HG02970 (cell line): ENCODE data around the gene BCAM.
"Not testable (repeated sequence)": the region's sequence is repeated elsewhere in the genome, so short reads cannot be mapped to it uniquely, and the experiment has no call there.

Experiments used
- ATAC-seq: cut with Tn5 transposase; IDR thresholded peaks from one replicate; pipeline ENCODE4 v1.9.1; 2021; ENCODE audit warnings: mild to moderate bottlenecking, moderate library complexity, moderate number of reproducible peaks; ENCODE audit not compliant: unreplicated experiment, low FRiP score

BCAM gene

DNA sequence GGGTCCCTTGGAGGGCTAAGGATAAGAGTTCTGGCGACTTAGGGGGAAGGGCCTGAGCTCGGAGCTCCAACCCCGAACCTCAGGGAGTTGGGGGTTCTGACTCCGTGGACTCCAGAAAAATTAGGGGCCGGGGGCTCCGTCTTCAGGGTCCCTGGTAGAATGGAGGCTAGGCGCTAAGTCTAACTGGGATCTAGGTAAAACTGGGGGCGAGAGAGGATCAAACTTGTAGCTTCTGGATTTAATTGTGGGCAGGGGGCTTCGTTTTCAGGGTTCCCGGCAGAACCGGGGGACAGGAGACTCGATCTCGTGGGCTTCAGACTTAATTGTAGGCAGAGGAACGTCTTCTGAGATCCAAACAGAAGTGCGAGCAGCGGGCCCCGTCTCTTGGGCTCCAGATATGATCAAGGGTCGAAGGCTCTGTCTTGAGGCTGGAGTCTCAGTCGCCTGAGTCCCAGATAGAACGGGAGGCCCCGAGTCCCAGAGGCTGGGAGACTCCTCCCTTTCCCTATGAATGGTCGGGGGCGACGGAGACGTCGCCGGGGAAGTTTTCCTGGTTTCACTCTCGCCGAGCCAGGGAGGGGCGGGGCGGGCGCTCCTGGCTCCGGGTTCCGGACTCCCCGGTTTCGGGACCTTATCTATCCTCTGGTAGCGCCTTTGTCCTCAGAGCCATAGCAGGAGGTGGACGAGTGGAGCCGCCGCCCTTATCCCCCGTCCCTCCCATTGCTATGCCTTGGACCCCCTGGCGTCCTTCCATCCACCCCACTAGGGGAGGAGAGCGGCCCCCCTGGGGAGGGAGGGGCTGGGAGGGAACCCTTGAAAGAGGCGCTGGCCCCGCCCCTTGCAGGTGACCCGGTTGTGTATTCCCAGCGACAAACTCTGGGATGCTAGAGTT lies 38.5 kb downstream of the BCAM start:
- no peak for ATAC-seq

DNA sequence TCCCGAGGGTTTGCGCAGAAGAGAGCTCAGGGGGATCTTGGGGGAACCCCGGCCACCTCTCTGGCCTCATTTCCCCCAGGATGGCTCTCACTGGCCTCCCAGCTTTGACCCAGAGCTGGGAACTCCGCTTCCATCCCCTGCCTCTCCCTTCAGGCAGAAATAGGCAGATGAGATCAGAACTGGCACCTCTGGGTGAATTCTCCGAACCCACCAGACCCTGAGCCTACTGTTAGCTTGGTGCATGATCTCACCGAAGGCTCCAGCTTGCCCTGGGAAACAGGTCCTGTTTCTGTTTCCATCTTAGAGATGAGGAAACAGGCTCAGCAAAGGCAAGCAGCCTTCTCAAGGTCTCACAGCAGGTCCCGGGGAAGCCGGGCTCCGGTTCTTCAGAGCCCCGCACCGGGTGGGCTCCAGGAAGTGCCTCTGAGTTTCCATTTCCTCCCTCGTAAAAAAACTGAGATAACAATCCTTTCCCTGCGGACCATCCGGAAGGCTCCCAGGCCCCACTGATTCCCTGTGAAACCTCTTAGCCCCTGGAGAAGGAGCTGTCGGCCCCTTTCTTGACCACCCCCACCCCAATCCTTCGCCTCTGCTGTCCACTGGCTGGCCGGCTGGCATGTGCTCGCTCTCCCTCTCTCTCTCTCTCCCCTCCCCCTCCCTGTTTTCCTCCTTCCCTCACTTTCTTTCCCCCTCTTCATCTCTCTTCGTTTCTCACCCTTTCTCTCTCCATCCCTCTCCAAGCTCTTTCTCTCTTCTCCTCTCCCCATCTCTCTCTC lies 39.3 kb downstream of the BCAM start:
- ATAC-seq: no peak

DNA sequence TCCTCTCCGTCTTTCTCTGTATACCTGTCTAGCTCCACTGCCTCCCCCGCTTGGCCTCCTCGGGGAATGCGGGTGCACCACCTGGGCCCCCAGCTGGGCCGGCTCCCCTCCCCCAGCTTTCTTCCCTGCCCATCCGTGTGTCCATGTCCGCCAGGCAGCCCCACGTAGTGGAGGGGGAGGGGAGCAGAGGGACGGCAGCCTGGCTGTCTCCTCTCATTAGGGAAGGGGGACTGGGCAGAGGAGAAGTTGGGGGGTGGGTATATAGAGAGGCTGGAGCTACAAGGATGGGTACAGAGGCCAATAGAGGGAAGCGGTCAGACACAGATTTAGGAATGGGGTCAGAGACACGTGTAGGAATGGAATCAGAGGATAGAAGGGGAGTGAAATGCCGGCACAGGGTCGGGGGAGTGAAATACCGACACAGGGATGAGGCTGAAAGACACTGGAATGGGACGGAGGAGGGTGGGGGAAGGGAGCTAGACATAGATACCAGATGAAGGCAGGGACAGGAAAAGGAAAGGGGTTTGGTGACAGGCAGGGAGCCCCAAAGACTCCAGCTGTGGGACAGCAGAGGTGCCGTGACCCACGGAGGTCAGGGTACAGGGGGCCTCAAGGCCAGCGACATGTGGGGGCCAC lies 40.0 kb downstream of the BCAM start:
- ATAC-seq: no peak

DNA sequence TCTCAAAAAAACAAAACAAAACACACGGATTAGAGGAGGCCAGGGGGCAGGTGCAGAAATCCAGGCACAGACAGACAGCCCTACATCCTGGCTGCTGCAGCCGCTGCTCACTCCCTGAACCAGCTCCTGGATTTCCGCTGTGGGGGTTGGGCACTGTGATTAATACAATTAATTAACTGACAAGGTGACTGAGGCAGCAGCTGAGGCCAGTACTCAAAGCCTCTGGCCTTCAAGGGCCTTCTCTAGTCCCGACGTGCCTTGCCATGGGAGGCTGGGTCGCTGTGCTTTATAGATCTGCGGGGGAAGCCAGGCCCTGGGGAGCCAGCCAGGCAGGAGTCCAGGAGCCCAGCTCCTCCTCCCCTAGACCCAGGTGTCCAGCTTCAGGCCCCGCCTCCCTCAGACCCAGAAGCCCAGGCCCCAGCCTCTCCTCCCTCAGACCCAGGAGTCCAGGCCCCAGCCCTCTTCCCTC lies 41.8 kb downstream of the BCAM start:
- ATAC-seq: no peak

DNA sequence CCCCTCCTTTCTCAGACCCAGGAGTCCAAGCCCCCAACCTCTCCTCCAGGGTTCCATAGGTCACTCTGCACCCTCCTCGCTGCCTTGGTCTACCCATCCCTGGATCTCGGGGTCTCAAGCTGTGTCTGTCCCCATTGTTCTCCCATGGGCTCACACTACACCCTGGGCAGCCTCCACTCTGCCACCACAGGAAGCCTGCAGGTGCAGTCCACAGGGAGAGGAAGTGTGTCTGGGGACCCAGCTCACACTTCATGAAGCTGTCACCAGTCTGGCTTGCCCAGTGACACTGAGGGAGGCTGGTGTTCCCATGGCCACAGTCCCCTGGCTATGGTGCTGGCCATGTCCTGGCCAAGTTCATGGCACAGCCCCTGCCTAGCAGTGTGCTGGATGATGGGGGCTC lies 42.5 kb downstream of the BCAM start:
- ATAC-seq: no peak

DNA sequence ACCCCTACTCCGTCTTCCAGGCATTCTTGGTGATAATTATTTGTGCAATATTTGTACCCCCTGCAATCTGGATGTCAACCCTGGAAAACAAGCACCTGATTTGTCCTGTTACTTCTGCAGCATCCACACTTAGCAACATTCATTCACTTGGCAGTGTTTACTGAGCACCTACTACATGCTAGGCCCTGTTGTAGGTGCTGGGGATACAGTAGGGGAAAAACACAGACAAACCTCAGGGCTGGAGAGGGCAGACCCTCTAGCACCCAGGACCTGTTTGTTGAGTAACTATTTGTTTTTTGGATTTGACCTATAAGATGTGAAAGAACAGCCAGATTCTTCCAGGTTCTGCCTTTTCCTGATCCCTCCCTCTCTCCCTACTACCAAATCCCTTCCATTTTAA lies 46.7 kb downstream of the BCAM start:
- ATAC-seq: no peak

DNA sequence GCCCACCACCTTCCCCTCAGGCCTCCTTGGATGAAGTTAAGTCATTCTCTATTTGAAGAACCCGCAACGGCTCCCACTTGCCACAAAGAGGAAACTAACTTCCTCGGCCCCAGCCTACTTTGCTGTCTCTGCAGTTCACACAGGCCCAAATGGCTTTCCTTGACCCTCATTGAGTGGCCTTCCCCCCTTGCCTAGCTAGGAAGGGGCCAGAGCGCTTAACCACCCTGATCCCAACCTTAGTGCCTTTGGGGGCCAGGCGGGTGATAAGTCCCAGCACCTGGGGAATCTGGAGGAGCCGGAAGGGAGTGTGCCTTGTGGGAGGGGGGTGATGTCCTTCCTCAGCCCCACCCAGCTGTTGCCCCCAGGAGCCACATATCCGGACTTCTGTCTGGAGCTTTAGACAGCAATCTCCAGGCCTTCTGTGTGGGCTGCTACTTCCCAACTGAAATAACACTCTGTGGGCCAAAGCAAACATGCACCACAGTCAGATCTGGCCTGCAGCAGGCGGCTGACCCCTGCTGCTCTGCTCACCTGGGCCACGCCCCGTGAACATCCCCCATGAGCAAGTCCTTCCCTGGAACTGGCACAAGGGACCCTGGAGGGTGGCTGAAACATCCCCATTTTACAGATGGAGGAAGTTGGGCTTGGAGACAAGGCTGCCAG lies 47.6 kb downstream of the BCAM start:
- no peak for ATAC-seq

DNA sequence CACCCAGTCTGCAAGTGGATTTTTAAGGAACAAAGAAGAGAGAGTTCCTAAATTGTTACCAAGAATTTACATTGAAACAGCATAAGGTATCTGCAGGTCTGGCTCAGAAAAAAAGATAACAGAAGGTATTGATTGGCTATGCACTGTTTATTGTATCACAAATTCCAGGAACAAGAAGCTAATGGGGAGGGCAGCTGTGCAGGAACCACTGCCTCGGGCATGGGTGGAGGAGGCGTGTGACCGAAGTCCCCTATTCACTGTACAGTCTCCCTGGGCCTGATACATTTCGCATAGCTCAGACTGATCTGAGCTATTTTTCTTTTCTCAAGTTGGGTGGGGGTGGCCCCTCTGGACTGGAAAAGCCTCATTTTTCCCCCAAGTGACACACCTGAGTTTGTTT lies 48.9 kb downstream of the BCAM start:
- ATAC-seq: no peak

DNA sequence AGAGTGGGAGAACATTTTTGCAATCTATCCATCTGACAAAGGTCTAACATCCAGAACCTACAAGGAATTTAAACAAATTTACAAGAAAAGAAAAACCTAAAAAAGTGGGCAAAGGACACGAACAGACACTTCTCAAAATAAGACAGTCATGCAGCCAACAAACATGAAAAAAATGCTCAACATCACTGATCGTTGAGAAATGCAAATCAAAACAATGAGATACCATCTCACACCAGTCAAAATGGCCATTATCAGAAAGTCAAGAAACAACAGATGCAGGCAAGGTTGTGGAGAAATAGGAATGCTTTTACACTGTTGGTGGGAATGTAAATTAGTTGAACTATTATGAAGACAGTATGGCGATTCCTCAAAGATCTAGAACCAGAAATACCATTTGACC lies 52.7 kb downstream of the BCAM start:
- ATAC-seq: not testable (repeated sequence)

DNA sequence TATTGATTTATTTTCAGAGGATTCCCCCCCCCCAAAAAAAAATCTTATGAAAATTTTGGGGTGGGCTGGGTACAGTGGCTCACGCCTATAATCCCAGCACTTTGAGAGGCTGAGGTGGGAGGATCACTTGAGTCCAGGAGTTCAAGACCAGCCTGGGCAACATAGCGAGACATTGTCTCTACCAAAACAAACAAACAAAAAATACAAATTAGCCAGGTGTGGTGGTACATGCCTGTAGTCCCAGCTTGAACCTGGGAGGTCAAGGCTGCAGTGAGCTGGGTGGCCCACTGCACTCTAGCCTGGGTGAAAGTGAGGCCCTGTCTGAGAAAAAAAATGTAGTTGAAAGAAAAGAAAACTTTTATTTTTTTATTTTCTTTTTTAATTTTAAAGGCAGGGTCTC lies 55.1 kb downstream of the BCAM start:
- no peak for ATAC-seq

DNA sequence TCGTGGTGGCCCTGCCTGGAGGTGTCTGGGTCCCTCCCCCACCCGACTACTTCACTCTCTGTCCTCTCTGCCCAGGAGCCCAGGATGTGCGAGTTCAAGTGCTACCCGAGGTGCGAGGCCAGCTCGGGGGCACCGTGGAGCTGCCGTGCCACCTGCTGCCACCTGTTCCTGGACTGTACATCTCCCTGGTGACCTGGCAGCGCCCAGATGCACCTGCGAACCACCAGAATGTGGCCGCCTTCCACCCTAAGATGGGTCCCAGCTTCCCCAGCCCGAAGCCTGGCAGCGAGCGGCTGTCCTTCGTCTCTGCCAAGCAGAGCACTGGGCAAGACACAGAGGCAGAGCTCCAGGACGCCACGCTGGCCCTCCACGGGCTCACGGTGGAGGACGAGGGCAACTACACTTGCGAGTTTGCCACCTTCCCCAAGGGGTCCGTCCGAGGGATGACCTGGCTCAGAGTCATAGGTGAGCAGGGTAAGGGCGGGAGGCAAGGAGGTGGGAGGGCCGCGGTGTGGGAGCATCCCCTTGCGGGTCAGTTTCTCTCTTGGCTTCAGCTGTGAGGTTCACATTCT lies 56.4 kb downstream of the BCAM start:
- no peak for ATAC-seq

DNA sequence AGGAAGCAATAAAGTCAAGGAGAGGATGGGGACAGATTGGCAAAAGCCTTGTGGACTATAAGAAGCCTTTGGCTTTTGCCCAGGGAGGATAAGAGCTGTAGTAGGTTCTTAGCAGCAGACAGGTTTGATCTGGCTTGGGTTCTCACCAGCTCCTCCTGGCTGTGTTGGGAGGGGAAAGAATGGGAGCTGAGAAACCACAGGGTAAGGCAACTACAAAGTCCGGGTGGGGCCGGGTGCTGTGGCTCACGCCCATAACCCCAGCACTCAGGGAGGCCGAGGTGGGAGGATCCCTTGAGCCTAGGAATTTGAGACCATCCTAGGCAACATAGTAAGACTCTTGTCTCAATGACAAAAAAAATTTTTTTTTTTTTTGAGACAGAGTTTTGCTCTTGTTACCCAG lies 57.8 kb downstream of the BCAM start:
- no peak for ATAC-seq

DNA sequence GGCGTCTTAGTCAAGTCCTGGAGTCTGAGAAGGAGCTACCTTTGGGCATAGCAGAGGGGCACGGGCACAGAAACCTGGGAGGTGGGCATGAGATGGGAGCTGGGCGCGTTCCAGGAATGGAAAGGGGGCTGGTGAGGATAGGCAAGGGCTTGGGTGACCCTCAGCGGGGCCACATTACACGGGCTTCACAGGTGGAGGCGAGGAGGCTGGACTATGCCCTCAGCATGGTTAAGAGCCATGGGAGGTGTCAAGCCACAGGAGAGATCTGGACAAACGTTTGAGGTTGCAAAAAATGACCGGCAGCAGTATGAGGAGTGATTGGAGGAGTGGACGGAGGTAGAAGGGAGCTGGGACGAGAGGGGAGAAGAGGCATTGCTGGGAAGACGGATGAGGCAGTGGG lies 58.7 kb downstream of the BCAM start:
- ATAC-seq: no peak

DNA sequence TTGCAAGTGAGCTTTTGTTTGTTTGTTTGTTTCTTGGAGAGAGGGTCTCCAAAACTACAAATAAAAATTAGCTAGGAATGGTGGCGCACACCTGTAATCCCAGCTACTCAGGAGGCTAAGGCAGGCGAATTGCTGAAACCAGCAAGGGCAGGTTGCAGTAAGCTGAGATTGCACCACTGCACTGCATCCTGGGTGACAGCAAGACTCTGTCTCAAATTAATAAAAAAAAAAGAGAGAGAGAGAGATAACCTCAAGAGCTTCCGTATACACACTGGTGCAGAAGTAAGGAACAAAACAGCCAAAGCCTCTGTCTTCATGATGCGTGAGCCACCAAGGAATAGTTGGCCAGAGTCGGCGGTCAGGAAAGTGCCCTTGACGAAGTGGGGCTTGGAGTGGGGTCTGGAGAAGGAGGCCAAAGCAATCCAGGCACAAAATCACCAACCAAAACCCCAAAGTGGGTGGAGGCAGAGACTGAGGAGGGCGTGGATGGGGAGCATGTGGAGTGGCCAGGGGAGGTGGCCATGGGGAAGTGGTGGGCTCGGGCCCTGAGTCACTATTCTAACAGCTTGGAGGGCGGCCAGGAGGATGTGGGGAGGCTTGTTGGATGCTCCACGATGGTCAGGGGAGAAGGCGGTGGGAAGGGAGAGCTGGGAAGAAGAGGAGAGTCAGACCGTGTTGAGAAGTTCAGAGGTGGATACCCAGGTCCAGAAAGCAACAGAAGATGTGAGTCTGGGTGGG lies 61.0 kb downstream of the BCAM start:
- ATAC-seq: no peak
